Measurements from ENCODE around the gene CYP4F22. TPM values are rescaled to one million over a fixed set of nuclear protein-coding genes. Genes with fewer than 3 reads are reported as not detected.

CYP4F22 gene
- total and polyA plus RNA-seq, 9 of the 15 experiments (the other 6 are each of a cell fraction or from before 2014, with no cell fraction given) = not detected

DNA sequence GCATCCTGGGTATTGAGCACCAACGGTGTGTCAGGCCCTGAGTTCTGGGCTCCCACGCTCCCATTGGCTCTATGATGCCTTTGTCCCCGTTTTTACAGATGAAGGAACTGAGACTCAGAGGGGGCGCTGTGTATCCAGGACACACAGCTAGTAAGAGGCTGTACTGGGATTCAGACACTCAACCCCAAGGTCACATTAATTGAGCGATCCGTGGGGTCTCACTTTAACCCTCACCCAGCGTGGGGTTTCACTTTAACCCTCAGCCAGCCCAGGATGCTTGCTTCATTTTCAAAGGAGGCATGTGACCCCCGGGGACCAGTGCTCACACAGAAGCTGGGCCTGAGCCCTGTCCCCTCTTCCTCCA lies 42.6 kb downstream of the CYP4F22 start (continued):
- no peak for TF ChIP-seq MECOM (CRISPR knock-in tag; IDR thresholded peaks at IDR 0.05)

DNA sequence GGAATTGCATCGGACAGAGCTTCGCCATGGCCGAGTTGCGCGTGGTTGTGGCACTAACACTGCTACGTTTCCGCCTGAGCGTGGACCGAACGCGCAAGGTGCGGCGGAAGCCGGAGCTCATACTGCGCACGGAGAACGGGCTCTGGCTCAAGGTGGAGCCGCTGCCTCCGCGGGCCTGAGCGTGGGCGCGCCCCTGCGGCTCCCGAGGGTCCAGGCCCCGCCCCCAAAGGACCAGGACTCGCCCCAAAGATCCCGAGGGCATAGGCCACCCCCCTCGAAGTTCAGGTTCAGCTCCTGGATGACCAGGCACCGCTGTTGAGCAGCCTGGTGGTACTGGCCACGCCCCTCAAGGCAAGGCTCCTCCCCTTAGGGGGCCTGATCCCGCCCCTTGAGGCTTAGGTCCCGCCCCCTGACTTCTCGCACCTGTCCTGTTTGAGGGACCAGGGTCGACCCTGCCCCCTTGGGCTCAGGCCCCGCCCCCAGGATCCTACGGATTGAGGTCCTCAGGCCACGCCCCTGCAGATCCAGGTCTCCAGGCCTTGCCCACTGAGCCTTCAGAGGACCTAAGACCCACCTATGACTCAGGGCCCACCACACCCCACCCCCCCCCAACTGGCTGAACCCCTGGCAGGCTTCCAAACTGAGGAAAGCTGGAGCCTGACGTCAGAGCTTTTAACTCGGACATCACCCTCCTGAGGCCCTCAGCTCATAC lies 43.1 kb downstream of the CYP4F22 start:
- Histone ChIP-seq H3K4me1 (replicated peaks in 1 of 2; ENCODE audit: control insufficient read depth in 2 of 2, insufficient read depth in 2 of 2, low read length in 2 of 2) (peaks cover 5 to 23% of the 10 kb centered on the region in 2 experiments; a peak in 3 of 5 replicates), H3K27ac (ENCODE audit: extremely low read depth, low read depth, low read length) (no peak overlapping the region), H3K36me3 (ENCODE audit: control insufficient read depth, insufficient read depth, low read length) (no peaks in the 10 kb centered on the region), H4K20me1 (replicated peaks; ENCODE audit: control insufficient read depth, insufficient read depth, low read length) (0 out of 2 replicates have a peak, but pooled peaks cover 2% of the 10 kb centered on the region), H2AFZ (ENCODE audit: low read depth, low read length) (peak overlapping the region; percentile 85), H3K27me3 (ENCODE audit: control insufficient read depth in 2 of 2, insufficient read depth in 2 of 2, low read length in 2 of 2) (peaks cover 0 to 16% of the 10 kb centered on the region in 2 experiments; a peak in 2 of 5 replicates), H3K9ac (ENCODE audit: insufficient read depth in 1 of 2, low read depth in 2 of 2, low read length in 2 of 2) (peak overlapping the region in 1 of 2 experiments; percentile 60; a peak in 2 of 4 replicates), H3K79me2 (ENCODE audit: control insufficient read depth, insufficient read depth, low read length) (no peaks in the 10 kb centered on the region), H3K4me3 (peak overlapping the region; percentile 26), H3K9me3 (replicated peaks; ENCODE audit: control insufficient read depth, insufficient read depth, low read depth, low read length) (no peaks in the 10 kb centered on the region; the same call in 1 of the 2 replicates), H3K4me2 (ENCODE audit: insufficient read depth, low read length) (peak overlapping the region; percentile 76), H3K9me1 (ENCODE audit: control insufficient read depth, insufficient read depth, low read length) (no peaks in the 10 kb centered on the region)
- peak; percentile 81 for ATAC-seq
- no TSS peak for BruUV-seq (replicated peaks)
- CTCF ChIA-PET (ENCODE audit: low intra/inter-chr PET ratio) = interaction anchor here (0.7 kb wide), 1 partner anchor 392 kb away, joined by 3 read pairs; no protein-coding TSS in a partner anchor
- peak; percentile 56 to 92 (median 88) for DNase-seq (ENCODE audit: extremely low read depth in 1 of 4, low spot score in 3 of 4)
- intact Hi-C loops (cut with micrococcal nuclease) = no loop called here
- in situ Hi-C loops (cut with MboI) = loop anchor here (5.0 to 25.0 kb wide), 3 partner anchors 284 to 689 kb away; no protein-coding TSS in a partner anchor
- POLR2A ChIA-PET = interaction anchor here (0.5 to 1.0 kb wide), 7 partner anchors 26 to 525 kb away, joined by 3 to 8 read pairs (median 3); partner anchors contain the start of genes AKAP8 and AKAP8L
- TF ChIP-seq SP1 (CRISPR knock-in tag; IDR thresholded peaks at IDR 0.05) = peak; percentile 79
- TF ChIP-seq PURB (CRISPR knock-in tag; IDR thresholded peaks at IDR 0.05; ENCODE audit: low read depth) = no peak
- TF ChIP-seq NRF1 (conservative IDR thresholded peaks at IDR 0.05 in 1 of 2, IDR thresholded peaks at IDR 0.05 in 1 of 2) = peak; percentile 54 to 58; a peak in 3 of 4 replicates
- peak; percentile 38; the same call in 1 of the 2 replicates for TF ChIP-seq NR1H2 (CRISPR knock-in tag; IDR thresholded peaks at IDR 0.05)
- TF ChIP-seq, protein P1, sequence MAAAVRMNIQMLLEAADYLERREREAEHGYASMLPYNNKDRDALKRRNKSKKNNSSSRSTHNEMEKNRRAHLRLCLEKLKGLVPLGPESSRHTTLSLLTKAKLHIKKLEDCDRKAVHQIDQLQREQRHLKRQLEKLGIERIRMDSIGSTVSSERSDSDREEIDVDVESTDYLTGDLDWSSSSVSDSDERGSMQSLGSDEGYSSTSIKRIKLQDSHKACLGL (CRISPR knock-in tag; IDR thresholded peaks at IDR 0.05; ENCODE audit: borderline replicate concordance, poor library complexity, severe bottlenecking) = no peak
- TF ChIP-seq CC2D1A (IDR thresholded peaks at IDR 0.05) = no peak
- peak; percentile 73 for TF ChIP-seq NFIC (IDR thresholded peaks at IDR 0.05)
- TF ChIP-seq EGR1 (conservative IDR thresholded peaks at IDR 0.05) = peak; percentile 52; the same call in 1 of the 2 replicates
- peak; percentile 32 for TF ChIP-seq HNRNPLL (IDR thresholded peaks at IDR 0.05; ENCODE audit: low read depth, low read length, poor library complexity, severe bottlenecking)
- TF ChIP-seq JUND (IDR thresholded peaks at IDR 0.05; ENCODE audit: borderline replicate concordance, low read depth, low read length) = 0 out of 2 replicates have a peak, but pooled peaks have one; percentile 5
- TF ChIP-seq JUND (tag; IDR thresholded peaks at IDR 0.05; ENCODE audit: borderline replicate concordance, low read depth, low read length) = no peak
- FAIRE-seq = no peak
- 18% methylated on average over 27 of the region's 40 CpGs for WGBS (ENCODE audit: insufficient coverage, low coverage, missing lambda C conversion rate)

Data from K562 (cell line).